ENCODE data around the gene SEC14L5.

The SEC14L5 gene

DNA sequence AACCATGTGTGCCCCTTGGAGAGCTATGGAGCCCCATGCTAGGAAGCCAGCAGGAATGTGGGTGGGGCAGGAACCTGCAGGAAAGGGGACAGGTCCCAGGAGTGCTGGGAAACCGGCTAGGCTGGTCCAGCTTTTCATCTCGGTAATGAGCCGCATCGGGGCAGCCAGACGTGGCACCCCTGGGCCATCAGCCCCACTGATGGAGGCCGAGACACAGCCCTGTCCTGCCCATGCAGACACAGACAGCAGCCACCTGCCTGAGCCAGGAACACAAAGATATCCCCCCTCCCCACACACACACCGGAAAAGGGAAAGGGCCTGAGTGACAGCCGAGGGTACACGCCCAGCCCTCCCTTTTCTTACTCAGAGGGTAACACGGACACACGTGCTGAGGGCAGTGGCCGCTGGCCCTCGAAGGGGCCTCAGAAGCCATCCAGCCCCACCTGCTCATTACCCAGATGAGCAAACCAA, 39.3 kb upstream of the SEC14L5 start:
- TF ChIP-seq, protein P1, sequence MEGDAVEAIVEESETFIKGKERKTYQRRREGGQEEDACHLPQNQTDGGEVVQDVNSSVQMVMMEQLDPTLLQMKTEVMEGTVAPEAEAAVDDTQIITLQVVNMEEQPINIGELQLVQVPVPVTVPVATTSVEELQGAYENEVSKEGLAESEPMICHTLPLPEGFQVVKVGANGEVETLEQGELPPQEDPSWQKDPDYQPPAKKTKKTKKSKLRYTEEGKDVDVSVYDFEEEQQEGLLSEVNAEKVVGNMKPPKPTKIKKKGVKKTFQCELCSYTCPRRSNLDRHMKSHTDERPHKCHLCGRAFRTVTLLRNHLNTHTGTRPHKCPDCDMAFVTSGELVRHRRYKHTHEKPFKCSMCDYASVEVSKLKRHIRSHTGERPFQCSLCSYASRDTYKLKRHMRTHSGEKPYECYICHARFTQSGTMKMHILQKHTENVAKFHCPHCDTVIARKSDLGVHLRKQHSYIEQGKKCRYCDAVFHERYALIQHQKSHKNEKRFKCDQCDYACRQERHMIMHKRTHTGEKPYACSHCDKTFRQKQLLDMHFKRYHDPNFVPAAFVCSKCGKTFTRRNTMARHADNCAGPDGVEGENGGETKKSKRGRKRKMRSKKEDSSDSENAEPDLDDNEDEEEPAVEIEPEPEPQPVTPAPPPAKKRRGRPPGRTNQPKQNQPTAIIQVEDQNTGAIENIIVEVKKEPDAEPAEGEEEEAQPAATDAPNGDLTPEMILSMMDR (IDR thresholded peaks at IDR 0.05; ENCODE audit: low read depth, low read length) = no peak
- TF ChIP-seq POLR2A (IDR thresholded peaks at IDR 0.05; ENCODE audit: extremely low read depth, insufficient read length) = no peak
- TF ChIP-seq, protein P2, sequence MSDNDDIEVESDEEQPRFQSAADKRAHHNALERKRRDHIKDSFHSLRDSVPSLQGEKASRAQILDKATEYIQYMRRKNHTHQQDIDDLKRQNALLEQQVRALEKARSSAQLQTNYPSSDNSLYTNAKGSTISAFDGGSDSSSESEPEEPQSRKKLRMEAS (IDR thresholded peaks at IDR 0.05; ENCODE audit: low read depth, low read length) = no peak
- TF ChIP-seq MYC (IDR thresholded peaks at IDR 0.05; ENCODE audit: low read depth, low read length) = no peak
- DNase-seq (ENCODE audit: low read depth) = no peak
- H3K4me3 ChIP-seq (ENCODE audit: low read depth, low read length) = no peak overlapping the region

DNA sequence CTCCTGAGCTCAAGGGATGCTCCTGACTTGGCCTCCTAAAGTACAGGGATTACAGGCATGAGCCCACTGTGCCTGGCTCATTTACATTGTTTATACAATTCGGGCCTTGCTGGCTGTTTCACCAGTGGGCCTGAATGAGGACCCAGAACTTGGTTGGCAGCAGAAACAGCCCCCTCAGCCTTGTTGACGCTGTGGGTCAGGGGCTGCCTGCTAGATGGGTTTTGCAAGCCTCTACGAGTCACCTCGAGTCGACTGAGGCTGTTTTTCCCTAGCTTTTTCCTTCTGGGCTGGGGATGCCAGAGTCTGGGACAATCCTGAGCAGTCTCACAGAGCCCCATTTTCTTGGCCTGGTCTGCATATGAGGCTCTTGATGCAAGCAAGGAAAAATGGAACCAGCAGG, 37.3 kb upstream of the SEC14L5 start:
- TF ChIP-seq MYC (IDR thresholded peaks at IDR 0.05; ENCODE audit: low read depth, low read length) = no peak
- TF ChIP-seq POLR2A (IDR thresholded peaks at IDR 0.05; ENCODE audit: extremely low read depth, insufficient read length) = no peak
- TF ChIP-seq, protein P1 (IDR thresholded peaks at IDR 0.05; ENCODE audit: low read depth, low read length) = no peak
- TF ChIP-seq, protein P2 (IDR thresholded peaks at IDR 0.05; ENCODE audit: low read depth, low read length) = no peak
- DNase-seq (ENCODE audit: low read depth) = no peak

DNA sequence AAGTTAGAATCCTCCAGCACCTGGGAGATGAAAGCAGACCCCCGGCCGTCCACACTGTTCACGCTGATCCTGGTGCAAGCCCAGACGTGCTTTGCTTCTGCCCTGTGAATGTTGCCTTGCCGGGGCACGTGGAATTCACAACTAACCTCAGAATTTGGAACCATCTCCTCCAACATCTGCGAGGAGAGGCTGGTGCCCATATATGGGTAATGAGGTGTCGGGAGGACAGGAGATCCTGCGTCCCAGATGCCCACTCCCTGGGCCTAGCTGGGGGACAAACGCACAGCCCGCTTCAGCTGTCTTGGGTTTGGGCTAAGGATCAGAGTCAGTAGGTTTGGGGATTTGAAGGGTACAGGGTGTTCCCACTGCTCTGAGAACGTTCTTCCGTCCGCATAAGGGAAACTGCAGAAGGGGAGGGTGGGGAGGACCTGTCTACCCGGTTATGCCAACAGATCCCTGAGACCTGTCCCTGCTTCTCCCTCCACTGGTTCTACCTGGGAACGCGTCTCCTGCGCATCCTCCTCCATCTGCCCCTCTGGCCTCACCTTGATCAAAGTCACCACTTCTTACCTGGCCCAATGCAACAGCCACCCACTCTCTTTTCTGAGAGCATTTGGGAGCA, 35.3 kb upstream of the SEC14L5 start:
- no peak for DNase-seq (ENCODE audit: low read depth)
- TF ChIP-seq MYC (IDR thresholded peaks at IDR 0.05; ENCODE audit: low read depth, low read length) (no peak), POLR2A (IDR thresholded peaks at IDR 0.05; ENCODE audit: extremely low read depth, insufficient read length) (no peak)
- TF ChIP-seq, protein P2 (IDR thresholded peaks at IDR 0.05; ENCODE audit: low read depth, low read length) = no peak
- TF ChIP-seq, protein P1 (IDR thresholded peaks at IDR 0.05; ENCODE audit: low read depth, low read length) = no peak
- H3K4me3 ChIP-seq (ENCODE audit: low read depth, low read length) = no peak overlapping the region

More for the DNA sequence above, 37.3 kb upstream of the SEC14L5 start:
- H3K4me3 ChIP-seq (ENCODE audit: low read depth, low read length) = no peak overlapping the region

GRCh38 chr16:4923853-4924252, 34.3 kb upstream of the SEC14L5 start:
- no peak for DNase-seq (ENCODE audit: low read depth)
- TF ChIP-seq MYC (IDR thresholded peaks at IDR 0.05; ENCODE audit: low read depth, low read length) (no peak), POLR2A (IDR thresholded peaks at IDR 0.05; ENCODE audit: extremely low read depth, insufficient read length) (no peak)
- H3K4me3 ChIP-seq (ENCODE audit: low read depth, low read length) = no peak overlapping the region

DNA sequence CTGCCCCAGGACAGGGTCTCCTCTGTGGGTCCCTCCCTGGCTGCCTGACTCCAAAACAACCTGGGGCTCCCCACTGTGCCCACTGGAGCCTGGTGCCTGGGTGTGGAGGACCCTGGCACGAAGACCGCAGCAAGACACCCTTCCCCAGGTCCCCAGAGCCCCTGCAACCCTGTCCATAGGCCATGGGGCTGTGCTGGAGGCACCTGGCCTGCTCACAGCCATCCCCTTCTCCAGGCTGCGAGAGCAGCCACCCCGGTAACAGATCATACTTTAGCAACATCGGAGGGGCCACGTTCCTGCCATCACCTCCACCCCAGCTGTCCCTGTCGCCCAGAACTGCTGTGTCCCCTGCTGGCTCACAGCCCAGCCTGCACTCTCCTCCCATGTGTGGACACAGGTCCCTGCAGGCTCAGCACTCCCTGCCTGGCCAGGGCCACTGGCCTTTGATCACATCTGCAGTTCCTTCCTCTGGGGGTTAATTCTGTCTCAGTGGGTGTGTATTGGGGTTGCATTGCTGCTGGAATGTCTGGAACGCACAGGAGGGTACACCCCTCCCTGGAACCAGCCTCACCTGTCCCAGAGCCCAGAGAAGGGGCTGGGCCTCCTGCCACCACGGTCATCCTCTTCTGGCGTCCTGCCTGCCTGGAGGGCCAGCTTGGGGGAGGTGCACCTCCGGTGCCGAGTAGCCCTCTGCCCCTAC, 33.4 kb upstream of the SEC14L5 start:
- no peak for TF ChIP-seq MYC (IDR thresholded peaks at IDR 0.05; ENCODE audit: low read depth, low read length)
- TF ChIP-seq, protein P1 (IDR thresholded peaks at IDR 0.05; ENCODE audit: low read depth, low read length) = no peak
- TF ChIP-seq, protein P2 (IDR thresholded peaks at IDR 0.05; ENCODE audit: low read depth, low read length) = no peak
- TF ChIP-seq POLR2A (IDR thresholded peaks at IDR 0.05; ENCODE audit: extremely low read depth, insufficient read length) = no peak
- H3K4me3 ChIP-seq (ENCODE audit: low read depth, low read length) = no peak overlapping the region
- no peak for DNase-seq (ENCODE audit: low read depth)

DNA sequence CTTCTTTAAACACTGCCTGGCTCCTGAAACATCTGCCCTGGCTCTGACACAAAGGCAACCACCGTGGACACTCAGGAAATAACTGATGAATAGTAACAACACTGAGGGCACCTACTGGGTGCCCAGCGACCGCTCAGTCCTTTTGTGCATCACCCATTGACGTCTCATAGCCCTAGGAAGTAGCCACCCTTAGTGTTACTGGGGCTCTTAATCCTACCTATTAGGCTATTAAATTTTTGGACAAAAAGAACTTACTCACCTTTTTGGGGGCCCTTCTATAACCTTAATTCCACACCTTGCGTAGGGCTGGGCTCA, 32.9 kb upstream of the SEC14L5 start:
- DNase-seq (ENCODE audit: low read depth) = no peak
- no peak overlapping the region for H3K4me3 ChIP-seq (ENCODE audit: low read depth, low read length)
- TF ChIP-seq, protein P1 (IDR thresholded peaks at IDR 0.05; ENCODE audit: low read depth, low read length) = no peak

Data from NB4 (cell line).